ENCODE data around the gene ZNF423.
"Not testable (repeated sequence)": the region's sequence is repeated elsewhere in the genome, so short reads cannot be mapped to it uniquely, and the experiment has no call there.

The ZNF423 gene

GRCh38 chr16:49884033-49885015 lies 28.4 kb upstream of the ZNF423 start:
- no peak for TF ChIP-seq CTCF (IDR thresholded peaks at IDR 0.05; ENCODE audit: insufficient read depth, low read length, missing control alignments)
- ChIA-PET CTCF (no interaction called here), POLR2A (no interaction called here)
- no peak overlapping the region for H3K4me3 ChIP-seq (ENCODE audit: low read depth, low read length)
- DNase-seq (ENCODE audit: low read depth, low spot score): no peak

GRCh38 chr16:49883076-49884014 lies 27.4 kb upstream of the ZNF423 start:
- TF ChIP-seq CTCF (IDR thresholded peaks at IDR 0.05; ENCODE audit: insufficient read depth, low read length, missing control alignments): no peak
- H3K4me3 ChIP-seq (ENCODE audit: low read depth, low read length): no peak overlapping the region
- POLR2A ChIA-PET: no interaction called here
- CTCF ChIA-PET: no interaction called here
- DNase-seq (ENCODE audit: low read depth, low spot score): no peak

- no peak for DNase-seq (ENCODE audit: low read depth, low spot score)
- CTCF ChIA-PET: no interaction called here
- H3K4me3 ChIP-seq (ENCODE audit: low read depth, low read length): no peak overlapping the region
- POLR2A ChIA-PET: no interaction called here
- TF ChIP-seq CTCF (IDR thresholded peaks at IDR 0.05; ENCODE audit: insufficient read depth, low read length, missing control alignments): no peak
These were observed 26.0 kb upstream of the ZNF423 start for GRCh38 chr16:49881890-49882289.

- H3K4me3 ChIP-seq (ENCODE audit: low read depth, low read length); POLR2A ChIA-PET; DNase-seq (ENCODE audit: low read depth, low spot score): not testable (repeated sequence)
- CTCF ChIA-PET: interaction anchor here (1.7 to 2.4 kb wide), 2 partner anchors 8 to 471 kb away, joined by 4 to 7 read pairs; no protein-coding TSS in a partner anchor
These were observed 22.6 kb upstream of the ZNF423 start for GRCh38 chr16:49878540-49878939.

- H3K4me3 ChIP-seq (ENCODE audit: low read depth, low read length): no peak overlapping the region
- ChIA-PET POLR2A (no interaction called here), CTCF (interaction anchor here (0.7 to 2.9 kb wide), 14 partner anchors 10 to 469 kb away, joined by 3 to 15 read pairs (median 4); partner anchors contain the start of gene ZNF423)
- DNase-seq (ENCODE audit: low read depth, low spot score): no peak
- peak; percentile 84 for TF ChIP-seq CTCF (IDR thresholded peaks at IDR 0.05; ENCODE audit: insufficient read depth, low read length, missing control alignments)
These were observed 20.8 kb upstream of the ZNF423 start for GRCh38 chr16:49876716-49877129.

GRCh38 chr16:49875806-49876715 lies 20.1 kb upstream of the ZNF423 start:
- CTCF ChIA-PET: interaction anchor here (0.7 to 2.9 kb wide), 11 partner anchors 9 to 434 kb away, joined by 3 to 15 read pairs (median 4); partner anchors contain the start of gene ZNF423
- no peak for DNase-seq (ENCODE audit: low read depth, low spot score)
- H3K4me3 ChIP-seq (ENCODE audit: low read depth, low read length): no peak overlapping the region
- TF ChIP-seq CTCF (IDR thresholded peaks at IDR 0.05; ENCODE audit: insufficient read depth, low read length, missing control alignments): no peak
- POLR2A ChIA-PET: no interaction called here

Measured in AG04449 (cell line).